HG03342 (cell line): ENCODE measurements around the gene WFDC5.

Experiments used
- ATAC-seq: cut with Tn5 transposase; IDR thresholded peaks from one replicate; pipeline ENCODE4 v1.9.1; 2021; ENCODE audit warnings: mild to moderate bottlenecking, moderate library complexity; ENCODE audit not compliant: unreplicated experiment

WFDC5 gene

GRCh38 chr20:45115829-45116228, 855 bp upstream of the WFDC5 start:
- ATAC-seq = no peak

GRCh38 chr20:45115386-45115774, 406 bp upstream of the WFDC5 start:
- ATAC-seq = no peak

GRCh38 chr20:45113865-45114264, 1.1 kb downstream of the WFDC5 start:
- no peak for ATAC-seq

GRCh38 chr20:45112754-45113153, 2.2 kb downstream of the WFDC5 start:
- ATAC-seq = no peak

- no peak for ATAC-seq
These were observed 3.0 kb downstream of the WFDC5 start for GRCh38 chr20:45111799-45112471.

- no peak for ATAC-seq
These were observed 3.7 kb downstream of the WFDC5 start for GRCh38 chr20:45111285-45111684.

- no peak for ATAC-seq
These were observed 4.7 kb downstream of the WFDC5 start for GRCh38 chr20:45110301-45110700.

- ATAC-seq = no peak
These were observed 5.3 kb downstream of the WFDC5 start for GRCh38 chr20:45109634-45110033.

- no peak for ATAC-seq
These were observed 9.7 kb downstream of the WFDC5 start for GRCh38 chr20:45105317-45105716.

GRCh38 chr20:45104786-45105185, 10.2 kb downstream of the WFDC5 start:
- ATAC-seq = no peak

GRCh38 chr20:45103072-45103471, 11.9 kb downstream of the WFDC5 start:
- no peak for ATAC-seq

- no peak for ATAC-seq
These were observed 13.6 kb downstream of the WFDC5 start for GRCh38 chr20:45101333-45101850.

- no peak for ATAC-seq
These were observed 14.3 kb downstream of the WFDC5 start, which contains the start of gene KCNS1 for GRCh38 chr20:45100563-45101245. TSS of gene KCNS1 (minus strand) at chr20:45101127. CDS start at chr20:45099236, 1,891 bp downstream.

GRCh38 chr20:45098103-45098773, 16.7 kb downstream of the WFDC5 start:
- ATAC-seq = no peak

GRCh38 chr20:45097485-45098102, 17.4 kb downstream of the WFDC5 start:
- no peak for ATAC-seq

GRCh38 chr20:45096781-45097180, 18.2 kb downstream of the WFDC5 start:
- no peak for ATAC-seq

GRCh38 chr20:45095805-45096238, 19.2 kb downstream of the WFDC5 start:
- no peak for ATAC-seq

- ATAC-seq = no peak
These were observed 20.0 kb downstream of the WFDC5 start for GRCh38 chr20:45094864-45095574.

- ATAC-seq = no peak
These were observed 20.8 kb downstream of the WFDC5 start for GRCh38 chr20:45094201-45094600.

- no peak for ATAC-seq
These were observed 22.1 kb downstream of the WFDC5 start for GRCh38 chr20:45092898-45093297.

GRCh38 chr20:45091366-45091765, 23.6 kb downstream of the WFDC5 start:
- ATAC-seq = no peak
